ENCODE results near the gene LIPF. TPM values are rescaled to one million over a fixed set of nuclear protein-coding genes. Genes with fewer than 3 reads are reported as not detected.

Gene LIPF
- total and polyA plus RNA-seq, 8 donors: 1.2 TPM; not detected in 7

DNA sequence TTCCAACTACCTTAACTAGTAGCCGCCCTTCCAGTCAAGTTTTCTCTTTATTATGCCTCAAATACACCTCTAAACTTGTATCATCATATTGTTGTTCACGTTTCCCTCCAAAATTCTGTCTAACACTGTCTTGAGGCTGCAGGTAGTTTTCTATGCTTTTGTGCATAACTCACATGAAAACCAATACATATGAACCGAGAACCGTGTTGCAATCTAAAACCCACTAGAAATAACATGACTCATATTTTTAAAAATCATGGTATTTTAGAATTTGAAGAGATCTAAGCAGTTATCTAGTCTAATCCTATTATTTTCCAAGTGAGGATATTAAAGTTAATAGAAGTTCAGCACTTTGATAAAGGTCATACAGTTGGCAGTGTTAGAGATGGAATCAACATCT, 18.2 kb downstream of the LIPF start:
- TF ChIP-seq, protein P1, sequence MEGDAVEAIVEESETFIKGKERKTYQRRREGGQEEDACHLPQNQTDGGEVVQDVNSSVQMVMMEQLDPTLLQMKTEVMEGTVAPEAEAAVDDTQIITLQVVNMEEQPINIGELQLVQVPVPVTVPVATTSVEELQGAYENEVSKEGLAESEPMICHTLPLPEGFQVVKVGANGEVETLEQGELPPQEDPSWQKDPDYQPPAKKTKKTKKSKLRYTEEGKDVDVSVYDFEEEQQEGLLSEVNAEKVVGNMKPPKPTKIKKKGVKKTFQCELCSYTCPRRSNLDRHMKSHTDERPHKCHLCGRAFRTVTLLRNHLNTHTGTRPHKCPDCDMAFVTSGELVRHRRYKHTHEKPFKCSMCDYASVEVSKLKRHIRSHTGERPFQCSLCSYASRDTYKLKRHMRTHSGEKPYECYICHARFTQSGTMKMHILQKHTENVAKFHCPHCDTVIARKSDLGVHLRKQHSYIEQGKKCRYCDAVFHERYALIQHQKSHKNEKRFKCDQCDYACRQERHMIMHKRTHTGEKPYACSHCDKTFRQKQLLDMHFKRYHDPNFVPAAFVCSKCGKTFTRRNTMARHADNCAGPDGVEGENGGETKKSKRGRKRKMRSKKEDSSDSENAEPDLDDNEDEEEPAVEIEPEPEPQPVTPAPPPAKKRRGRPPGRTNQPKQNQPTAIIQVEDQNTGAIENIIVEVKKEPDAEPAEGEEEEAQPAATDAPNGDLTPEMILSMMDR (IDR thresholded peaks at IDR 0.05): no peak
- no peaks in the 10 kb centered on the region for H3K36me3 ChIP-seq
- H3K4me1 ChIP-seq: no peaks in the 10 kb centered on the region
- H3K4me3 ChIP-seq: no peak overlapping the region
- no peak for ATAC-seq
- DNase-seq: no peak
- WGBS, 2 donors: 75 to 79% methylated on average over 4 of the region's 4 CpGs
- H3K27me3 ChIP-seq: no peaks in the 10 kb centered on the region
- H3K27ac ChIP-seq: no peak overlapping the region
- intact Hi-C loops (cut with DNase I): no loop called here
- no peaks in the 10 kb centered on the region for H3K9me3 ChIP-seq
- no peak for FAIRE-seq

DNA sequence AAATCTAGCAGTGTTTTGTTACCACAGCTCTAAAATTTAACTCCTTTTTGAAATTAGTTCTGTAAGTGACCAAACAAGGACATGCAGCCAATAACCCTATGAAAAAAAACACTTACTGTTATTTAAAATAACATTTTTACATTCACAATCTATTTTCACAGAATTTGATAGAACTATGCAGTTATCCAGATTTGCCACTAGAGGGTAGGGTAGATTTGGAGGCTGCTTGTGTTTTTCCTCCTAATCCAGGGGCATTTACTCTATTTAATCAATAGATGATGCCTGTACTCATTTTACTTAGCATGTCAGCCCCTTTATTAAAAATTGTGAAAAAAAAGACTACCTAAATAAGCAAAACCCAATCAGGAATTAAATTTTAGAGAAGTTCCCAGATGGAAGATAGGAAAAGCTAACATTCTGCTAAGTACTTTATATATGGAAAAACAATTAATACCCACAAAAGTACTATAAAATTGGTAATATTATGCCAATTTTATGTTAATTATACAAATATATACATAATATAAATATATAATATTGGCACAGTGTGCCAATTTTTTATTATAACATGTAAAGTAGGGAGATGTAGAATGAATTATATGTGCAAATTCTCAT, 23.7 kb downstream of the LIPF start:
- Histone ChIP-seq H3K27ac (no peak overlapping the region), H3K27me3 (no peaks in the 10 kb centered on the region), H3K4me1 (no peaks in the 10 kb centered on the region), H3K4me3 (no peak overlapping the region), H3K9me3 (no peaks in the 10 kb centered on the region), H3K36me3 (no peaks in the 10 kb centered on the region)
- FAIRE-seq (peak; percentile 47), DNase-seq (no peak), ATAC-seq (peak in 2 of 4 donors; percentile 69 to 70)
- intact Hi-C loops (cut with DNase I): no loop called here
- TF ChIP-seq, protein P1 (IDR thresholded peaks at IDR 0.05): peak; percentile 30 to 63 (median 56)

DNA sequence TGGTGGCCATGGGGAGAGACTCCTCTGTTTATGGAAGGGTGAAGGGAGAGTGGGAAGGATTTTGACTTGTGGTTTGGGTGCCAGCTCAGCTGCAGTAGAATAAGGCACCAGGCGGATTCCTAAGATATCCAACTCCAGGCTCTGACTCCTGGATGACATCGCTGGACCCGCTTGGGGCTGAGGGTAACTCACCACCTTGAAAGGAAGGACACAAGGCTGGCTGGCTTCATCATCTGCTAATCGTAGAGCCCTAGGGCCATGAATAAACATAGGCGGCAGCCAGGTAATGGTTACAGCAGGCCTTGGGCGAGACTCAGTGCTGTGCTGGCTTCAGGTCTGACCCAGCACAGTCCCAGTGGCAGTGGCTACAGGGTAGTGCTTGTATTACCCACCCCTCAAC, 25.1 kb downstream of the LIPF start:
- no peaks in the 10 kb centered on the region for H3K36me3 ChIP-seq
- no peaks in the 10 kb centered on the region for H3K27me3 ChIP-seq
- 88 to 95% methylated on average over 6 of the region's 6 CpGs for WGBS, 2 donors
- ATAC-seq: no peak
- intact Hi-C loops (cut with DNase I): no loop called here
- TF ChIP-seq, protein P1 (IDR thresholded peaks at IDR 0.05): no peak
- H3K27ac ChIP-seq: no peak overlapping the region
- DNase-seq: no peak
- no peaks in the 10 kb centered on the region for H3K4me1 ChIP-seq
- no peaks in the 10 kb centered on the region for H3K9me3 ChIP-seq
- no peak overlapping the region for H3K4me3 ChIP-seq
- no peak for FAIRE-seq

DNA sequence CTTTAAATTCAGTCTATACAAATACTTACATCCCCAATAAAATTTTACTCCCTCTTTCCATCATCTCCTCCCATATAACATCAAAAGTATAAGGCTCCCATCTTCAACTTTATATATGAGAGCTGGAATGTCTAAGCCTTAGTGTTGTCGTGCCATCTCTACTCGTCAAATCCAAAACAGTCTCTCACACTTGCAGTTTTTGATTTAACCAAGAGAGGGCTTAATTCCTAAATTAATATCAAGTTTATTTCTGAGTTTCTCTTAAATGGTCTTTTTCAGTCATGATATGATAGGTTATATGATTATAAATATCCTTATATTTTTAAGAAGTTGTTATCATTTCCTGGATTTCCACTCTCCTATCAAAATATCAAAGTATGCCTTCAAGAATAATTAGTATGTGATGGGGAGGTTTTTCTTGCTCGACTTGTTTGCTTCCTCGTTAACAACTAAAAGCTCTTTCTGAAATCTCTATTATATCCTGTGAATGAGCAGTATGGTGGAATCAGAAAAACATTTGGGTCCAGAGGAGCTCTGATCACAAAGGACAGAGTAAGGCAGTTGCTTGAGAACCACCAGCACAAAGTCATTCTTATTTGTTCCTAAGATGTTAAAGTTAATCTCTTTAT, 29.3 kb downstream of the LIPF start:
- WGBS, 2 donors: 46 to 52% methylated on average over 4 of the region's 4 CpGs
- DNase-seq (no peak), FAIRE-seq (no peak), ATAC-seq (no peak)
- Histone ChIP-seq H3K27me3 (no peaks in the 10 kb centered on the region), H3K4me1 (no peaks in the 10 kb centered on the region), H3K9me3 (no peaks in the 10 kb centered on the region), H3K4me3 (no peak overlapping the region), H3K36me3 (no peaks in the 10 kb centered on the region), H3K27ac (no peak overlapping the region)
- intact Hi-C loops (cut with DNase I): no loop called here
- TF ChIP-seq, protein P1 (IDR thresholded peaks at IDR 0.05): no peak
